CD14-positive monocyte (primary cell): ENCODE data around the gene KRT24. TPM values are rescaled to one million over a fixed set of nuclear protein-coding genes. Genes with fewer than 3 reads are reported as not detected.
A peak's percentile ranks its signal among the peaks of the same experiment; 100 is the strongest.

ENCODE experiments used
- DNase-seq, 3 donors: peaks; one replicate each; pipeline ENCODE4 v3.0.0-alpha.2; 2011 to 2022
- H2AFZ ChIP-seq: 2 replicates; pipeline ENCODE4 v1.6.0; 2012; ENCODE audit warnings: mild to moderate bottlenecking, low read depth, low read length, inconsistent platforms; ENCODE audit not compliant: insufficient read depth, poor library complexity, severe bottlenecking
- H3K27ac ChIP-seq, 2 donors: 1 replicate in 1 of 2; 2 replicates in 1 of 2; pipeline ENCODE4 v1.5.1; 2012 to 2013; ENCODE audit warnings: low read length in 2 of 2, control low read depth in 1 of 2, inconsistent platforms in 1 of 2, low read depth in 1 of 2, mild to moderate bottlenecking in 1 of 2
- H3K27me3 ChIP-seq, 2 donors: one replicate each; pipeline versions ENCODE4 v1.6.0 to v1.6.1; 2011 to 2013; ENCODE audit warnings: low read length in 2 of 2; ENCODE audit not compliant: control insufficient read depth in 2 of 2, insufficient read depth in 2 of 2
- H3K36me3 ChIP-seq, 2 donors: replicated peaks in 1 of 2; 1 replicate in 1 of 2; 2 replicates in 1 of 2; pipeline versions ENCODE4 v1.5.1 to v1.6.1; 2012 to 2013; ENCODE audit warnings: low read length in 2 of 2, control low read depth in 1 of 2, inconsistent platforms in 1 of 2, mild to moderate bottlenecking in 1 of 2; ENCODE audit not compliant: insufficient read depth in 2 of 2, control insufficient read depth in 1 of 2
- H3K4me1 ChIP-seq, 2 donors: 1 replicate in 1 of 2; 2 replicates in 1 of 2; pipeline versions ENCODE4 v1.5.1 to v1.6.1; 2012 to 2013; ENCODE audit warnings: low read length in 2 of 2, control low read depth in 1 of 2, inconsistent platforms in 1 of 2, mild to moderate bottlenecking in 1 of 2, moderate library complexity in 1 of 2; ENCODE audit not compliant: insufficient read depth in 2 of 2, control insufficient read depth in 1 of 2
- H3K4me2 ChIP-seq: replicated peaks from 2 replicates; pipeline ENCODE3; 2012; ENCODE audit warnings: low read length, moderate library complexity, mild to moderate bottlenecking; ENCODE audit not compliant: poor library complexity, severe bottlenecking; ENCODE audit errors: extremely low read depth
- H3K4me3 ChIP-seq, 3 experiments: fragments of 200-600 bp in 1 of 3; sonication (generic) in 1 of 3; replicated peaks in 1 of 3; 1 replicate in 2 of 3; 2 replicates in 1 of 3; pipeline ENCODE4 v1.5.1; 2011 to 2013; ENCODE audit warnings: low read length in 3 of 3, mild to moderate bottlenecking in 3 of 3, control low read depth in 2 of 3, low read depth in 2 of 3, inconsistent platforms in 1 of 3, moderate library complexity in 1 of 3
- H3K79me2 ChIP-seq: 2 replicates; pipeline ENCODE4 v1.6.0; 2012; ENCODE audit warnings: mild to moderate bottlenecking, control low read depth, inconsistent platforms, low read length, moderate library complexity; ENCODE audit not compliant: insufficient read depth
- H3K9ac ChIP-seq: 2 replicates; pipeline ENCODE4 v1.6.0; 2017; ENCODE audit warnings: low read length, mild to moderate bottlenecking; ENCODE audit not compliant: insufficient read depth, poor library complexity, severe bottlenecking
- H3K9me3 ChIP-seq, 2 donors: replicated peaks in 1 of 2; 1 replicate in 1 of 2; 2 replicates in 1 of 2; pipeline versions ENCODE4 v1.5.1 to v1.6.1; 2012 to 2013; ENCODE audit warnings: low read length in 2 of 2, control low read depth in 1 of 2; ENCODE audit not compliant: control insufficient read depth in 1 of 2, insufficient read depth in 1 of 2
- H4K20me1 ChIP-seq: 2 replicates; pipeline ENCODE4 v1.6.0; 2012; ENCODE audit warnings: mild to moderate bottlenecking, low read length, control low read depth, moderate library complexity; ENCODE audit not compliant: insufficient read depth
- H3K27ac Mint-ChIP-seq, 7 donors: one replicate each; pipeline ENCODE4 v1.8.0; 2020; ENCODE audit warnings: mild to moderate bottlenecking in 7 of 7, mixed read lengths in 7 of 7, moderate library complexity in 6 of 7, inconsistent platforms in 2 of 7
- H3K27me3 Mint-ChIP-seq, 3 donors: one replicate each; pipeline ENCODE4 v1.8.0; 2021 to 2022; ENCODE audit warnings: low read depth in 3 of 3, mild to moderate bottlenecking in 3 of 3, mixed read lengths in 3 of 3, moderate library complexity in 3 of 3, inconsistent platforms in 1 of 3
- H3K36me3 Mint-ChIP-seq, 2 donors: one replicate each; pipeline ENCODE4 v1.8.0; 2020; ENCODE audit warnings: mixed read lengths in 2 of 2, inconsistent platforms in 1 of 2, mild to moderate bottlenecking in 1 of 2
- H3K4me1 Mint-ChIP-seq: one replicate; pipeline ENCODE4 v1.8.0; 2020; ENCODE audit warnings: mild to moderate bottlenecking, mixed read lengths
- H3K4me3 Mint-ChIP-seq, 2 donors: one replicate each; pipeline ENCODE4 v1.8.0; 2020; ENCODE audit warnings: mild to moderate bottlenecking in 2 of 2, mixed read lengths in 2 of 2, moderate library complexity in 1 of 2
- H3K9me3 Mint-ChIP-seq, 7 donors: one replicate each; pipeline ENCODE4 v1.8.0; 2020 to 2022; ENCODE audit warnings: mixed read lengths in 7 of 7, mild to moderate bottlenecking in 6 of 7, moderate library complexity in 6 of 7, inconsistent platforms in 2 of 7
- WGBS: methylation state at CpG from one replicate; pipeline ENCODE4 v1.1.5; 2013; ENCODE audit warnings: missing lambda C conversion rate; ENCODE audit not compliant: insufficient coverage; 5-methylcytosine and 5-hydroxymethylcytosine counted together
- intact Hi-C, 2 donors: fragments of 100-400 bp; cut with micrococcal nuclease; formaldehyde crosslinking; loops; one replicate each; pipeline versions ENCODE4 v1.15.0 to v1.15.1; 2023
- polyA plus RNA-seq, 3 donors: library from polyadenylated mRNA; depleted of rRNA in 1 of 3; unstranded in 2 of 3; stranded (reverse) in 1 of 3; fragments of 300-500 nt in 2 of 3; fragments of >200 nt in 1 of 3; fragmentation: Illumina TruSeq in 2 of 3; gene quantifications; 1 replicate in 2 of 3; 2 replicates in 1 of 3; pipeline ENCODE4 v1.2.3, GENCODE V29; 2012 to 2021
- TF ChIP-seq, protein P1 (sequence below): fragments of 200-600 bp; IDR thresholded peaks from one replicate; pipeline ENCODE4 v1.8.0; 2022; ENCODE audit warnings: antibody characterized with exemption, mild to moderate bottlenecking

KRT24 gene
- polyA plus RNA-seq, 3 donors, result not detected

DNA sequence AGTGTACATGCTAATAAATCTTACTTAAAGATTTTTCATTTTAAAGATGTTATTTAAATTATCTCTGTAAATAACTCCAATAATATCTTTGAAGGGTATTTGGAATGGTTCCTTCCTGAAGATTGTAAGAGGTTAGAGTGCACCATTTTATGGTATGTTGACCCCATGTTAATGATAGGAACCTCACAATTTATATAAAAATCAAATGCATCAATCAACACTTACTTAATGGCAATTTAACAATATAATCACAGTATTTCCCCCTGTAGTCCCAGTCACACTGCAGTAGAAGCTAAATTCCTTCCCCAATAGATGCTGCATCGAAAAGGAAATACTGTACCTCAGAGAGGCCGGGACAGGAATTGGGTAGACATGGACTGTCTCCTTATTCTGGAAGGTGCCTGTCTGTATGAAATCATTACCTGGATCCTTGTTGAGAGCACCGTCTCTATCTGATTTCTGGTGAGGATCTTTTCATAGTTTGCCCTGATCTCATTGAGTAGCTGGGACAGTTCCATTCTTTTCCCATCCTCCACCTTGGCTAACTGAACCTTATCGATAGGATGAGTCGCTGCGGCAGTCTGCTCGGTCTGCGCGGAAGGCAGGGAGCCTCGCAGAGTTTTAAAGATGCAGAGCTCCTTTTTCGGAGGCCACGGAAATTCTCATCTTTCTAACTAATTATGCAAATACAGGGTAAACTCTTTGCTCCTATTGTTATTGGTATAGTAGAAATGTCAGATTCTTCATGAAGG is 38.8 kb downstream of the KRT24 start, which contains the start of gene KRT222:
KRT222 (minus strand) TSS at position 596 of the 752 bp plus-strand sequence; CDS start at position 518, 78 bp downstream.
- H3K36me3 Mint-ChIP-seq, result no peaks in the 10 kb centered on the region
- H3K4me3 Mint-ChIP-seq, result peak within 1 kb of the TSS in 1 of 2 donors; percentile 57
- H3K79me2 ChIP-seq, result no peaks in the 10 kb centered on the region
- H3K9me3 ChIP-seq, result no peaks in the 10 kb centered on the region
- H3K36me3 ChIP-seq, result no peaks in the 10 kb centered on the region
- no peak within 1 kb of the TSS for H3K27ac Mint-ChIP-seq
- H3K4me1 Mint-ChIP-seq, result peaks cover 2% of the 10 kb centered on the region
- H3K27me3 Mint-ChIP-seq, result peaks cover 47 to 67% (median 63%) of the 10 kb centered on the region in 3 donors
- no peak within 1 kb of the TSS for H3K4me2 ChIP-seq
- no peak for DNase-seq
- H3K4me3 ChIP-seq, result no peak within 1 kb of the TSS
- H2AFZ ChIP-seq, result no peak within 1 kb of the TSS
- H3K27me3 ChIP-seq, result peaks cover 45 to 52% of the 10 kb centered on the region in 2 donors
- H3K9me3 Mint-ChIP-seq, result peaks cover 0 to 3% (median 0%) of the 10 kb centered on the region in 7 donors
- H3K4me1 ChIP-seq, result no peaks in the 10 kb centered on the region
- no peak within 1 kb of the TSS for H3K9ac ChIP-seq
- H3K27ac ChIP-seq, result no peak within 1 kb of the TSS
- TF ChIP-seq, protein P1, sequence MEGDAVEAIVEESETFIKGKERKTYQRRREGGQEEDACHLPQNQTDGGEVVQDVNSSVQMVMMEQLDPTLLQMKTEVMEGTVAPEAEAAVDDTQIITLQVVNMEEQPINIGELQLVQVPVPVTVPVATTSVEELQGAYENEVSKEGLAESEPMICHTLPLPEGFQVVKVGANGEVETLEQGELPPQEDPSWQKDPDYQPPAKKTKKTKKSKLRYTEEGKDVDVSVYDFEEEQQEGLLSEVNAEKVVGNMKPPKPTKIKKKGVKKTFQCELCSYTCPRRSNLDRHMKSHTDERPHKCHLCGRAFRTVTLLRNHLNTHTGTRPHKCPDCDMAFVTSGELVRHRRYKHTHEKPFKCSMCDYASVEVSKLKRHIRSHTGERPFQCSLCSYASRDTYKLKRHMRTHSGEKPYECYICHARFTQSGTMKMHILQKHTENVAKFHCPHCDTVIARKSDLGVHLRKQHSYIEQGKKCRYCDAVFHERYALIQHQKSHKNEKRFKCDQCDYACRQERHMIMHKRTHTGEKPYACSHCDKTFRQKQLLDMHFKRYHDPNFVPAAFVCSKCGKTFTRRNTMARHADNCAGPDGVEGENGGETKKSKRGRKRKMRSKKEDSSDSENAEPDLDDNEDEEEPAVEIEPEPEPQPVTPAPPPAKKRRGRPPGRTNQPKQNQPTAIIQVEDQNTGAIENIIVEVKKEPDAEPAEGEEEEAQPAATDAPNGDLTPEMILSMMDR, result no peak
- intact Hi-C loops, result no loop called here
- H4K20me1 ChIP-seq, result no peaks in the 10 kb centered on the region
- no CpG with 5 or more reads among the region's 12 CpGs for WGBS

DNA sequence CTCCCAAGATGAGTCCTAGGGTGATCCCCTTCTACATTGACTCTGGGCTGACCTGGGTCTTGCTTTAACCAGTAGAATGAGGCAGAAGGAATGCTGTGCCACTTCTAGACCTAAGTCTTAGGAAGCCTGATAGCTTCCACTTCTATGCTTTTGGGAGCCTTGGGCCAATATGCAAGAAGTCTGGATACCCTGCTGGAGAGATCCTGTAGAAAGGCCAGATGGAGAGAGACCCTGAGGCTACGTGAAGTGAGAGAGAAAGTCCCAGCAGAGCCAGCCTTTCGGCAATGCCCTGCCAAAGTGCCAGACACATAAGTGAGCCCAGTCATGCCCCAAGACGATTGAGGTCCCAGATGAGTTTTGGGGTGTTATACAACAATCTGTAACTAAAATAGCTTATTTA is 40.3 kb downstream of the KRT24 start:
- Histone ChIP-seq H3K9me3 (no peaks in the 10 kb centered on the region), H3K36me3 (no peaks in the 10 kb centered on the region), H3K27me3 (peaks cover 43 to 60% of the 10 kb centered on the region in 2 donors), H2AFZ (no peak overlapping the region), H4K20me1 (no peaks in the 10 kb centered on the region), H3K27ac (no peak overlapping the region), H3K4me3 (no peak overlapping the region), H3K4me1 (no peaks in the 10 kb centered on the region), H3K79me2 (no peaks in the 10 kb centered on the region), H3K9ac (no peak overlapping the region), H3K4me2 (no peak overlapping the region)
- peaks cover 2% of the 10 kb centered on the region for H3K4me1 Mint-ChIP-seq
- WGBS, result no CpG with 5 or more reads among the region's 3 CpGs
- H3K27ac Mint-ChIP-seq, result no peak overlapping the region
- no peak overlapping the region for H3K4me3 Mint-ChIP-seq
- H3K27me3 Mint-ChIP-seq, result peaks cover 50 to 68% (median 61%) of the 10 kb centered on the region in 3 donors
- no peak for DNase-seq
- no peaks in the 10 kb centered on the region for H3K36me3 Mint-ChIP-seq
- intact Hi-C loops, result no loop called here
- peaks cover 0 to 3% (median 0%) of the 10 kb centered on the region in 7 donors for H3K9me3 Mint-ChIP-seq
- TF ChIP-seq, protein P1, result no peak
